K562 (cell line): ENCODE data around the gene FDX2. TPM values are rescaled to one million over a fixed set of nuclear protein-coding genes. Genes with fewer than 3 reads are reported as not detected.

Experiments used
- FOXJ3 ChIP-seq: sonication (generic); formaldehyde crosslinking; IDR thresholded peaks from 2 replicates; pipeline ENCODE4 v1.4.0; 2020; ENCODE audit warnings: mild to moderate bottlenecking, missing genetic modification reagents
- HDAC1 ChIP-seq, 2 experiments: fragments of 450-650 bp; IDR thresholded peaks; 2 replicates each; pipeline ENCODE4 v1.6.1; 2016 to 2017; ENCODE audit warnings: inconsistent platforms in 1 of 2, mild to moderate bottlenecking in 1 of 2, moderate library complexity in 1 of 2
- HLTF ChIP-seq: fragments of 450-650 bp; IDR thresholded peaks from 2 replicates; pipeline ENCODE4 v1.6.1; 2016
- LCOR ChIP-seq: sonication (generic); formaldehyde crosslinking; IDR thresholded peaks from 2 replicates; pipeline ENCODE4 v1.8.0; 2022; ENCODE audit warnings: mild to moderate bottlenecking, missing genetic modification reagents
- NFYB ChIP-seq: IDR thresholded peaks from 2 replicates; pipeline ENCODE4 v1.6.1; 2011; ENCODE audit warnings: mild to moderate bottlenecking, moderate library complexity; ENCODE audit not compliant: insufficient read length; ENCODE audit errors: extremely low read depth
- PYGO2 ChIP-seq: fragments of 450-650 bp; IDR thresholded peaks from 2 replicates; pipeline ENCODE4 v1.6.1; 2016; ENCODE audit warnings: mild to moderate bottlenecking, missing genetic modification characterization, moderate library complexity, missing compliant biosample characterization
- RBM22 ChIP-seq: fragments of 200-400 bp; formaldehyde crosslinking; IDR thresholded peaks from 2 replicates; pipeline ENCODE4 v1.6.1; 2018; ENCODE audit warnings: low read length, low read depth; ENCODE audit not compliant: poor library complexity, severe bottlenecking
- RHOXF2B ChIP-seq: fragments of 250-450 bp; sonication (Bioruptor Pico); conservative IDR thresholded peaks from 2 replicates; pipeline ENCODE4 v1.5.1; 2021
- RREB1 ChIP-seq: fragments of 250-450 bp; sonication (Bioruptor Pico); IDR thresholded peaks from 2 replicates; pipeline ENCODE4 v1.4.0; 2020
- TCFL5 ChIP-seq: fragments of 250-450 bp; sonication (Bioruptor Pico); conservative IDR thresholded peaks from 2 replicates; pipeline ENCODE4 v1.6.1; 2021; ENCODE audit warnings: mild to moderate bottlenecking, moderate library complexity, matching md5 sums
- ZBTB8A ChIP-seq: fragments of 450-650 bp; IDR thresholded peaks from 2 replicates; pipeline ENCODE4 v1.6.1; 2018; ENCODE audit warnings: mild to moderate bottlenecking, moderate library complexity; ENCODE audit not compliant: partially characterized antibody
- ZNF212 ChIP-seq: fragments of 450-650 bp; formaldehyde crosslinking; IDR thresholded peaks from 2 replicates; pipeline ENCODE4 v1.4.0; 2020; ENCODE audit warnings: mild to moderate bottlenecking
- ZNF644 ChIP-seq: fragments of 200-800 bp; sonication (Bioruptor generic); IDR thresholded peaks from 2 replicates; pipeline ENCODE4 v1.6.1; 2016; ENCODE audit warnings: low read depth, missing genetic modification characterization, missing compliant biosample characterization
- polyA plus RNA-seq, 8 experiments: library from polyadenylated mRNA; depleted of rRNA in 4 of 8; stranded (reverse) in 5 of 8; unstranded in 3 of 8; fragments of >200 nt; fragmentation: Nextera tagmentation in 2 of 8; fragmentation: Illumina TruSeq in 1 of 8; extraction: Ambion mirVana in 2 of 8; extraction: Trizol in 1 of 8; gene quantifications; 2 replicates each; pipeline versions ENCODE4 v1.2.1 to v1.2.3, GENCODE V29; 2011 to 2014; ENCODE audit warnings: inconsistent platforms in 1 of 8, missing spikeins in 1 of 8
- total RNA-seq, 7 experiments: library from RNA; depleted of rRNA in 6 of 7; stranded (reverse); fragments of >200 nt in 6 of 7; fragmentation: Illumina TruSeq in 2 of 7; extraction: Trizol in 2 of 7; gene quantifications; 2 replicates each; pipeline versions ENCODE4 v1.2.1 to v1.2.3, GENCODE V29; 2011 to 2021; ENCODE audit warnings: low replicate concordance in 1 of 7
- TF ChIP-seq, protein P1 (sequence below), 2 experiments: IDR thresholded peaks; 2 replicates each; pipeline ENCODE4 v1.6.1; 2012; ENCODE audit warnings: improper control_type of control experiment in 2 of 2, low read depth in 2 of 2, low read length in 2 of 2, borderline replicate concordance in 1 of 2
- TF ChIP-seq, protein P2 (sequence below): IDR thresholded peaks from 2 replicates; pipeline ENCODE4 v1.6.1; 2016; ENCODE audit warnings: missing genetic modification characterization, missing compliant biosample characterization
- TF ChIP-seq, protein P3 (sequence below), 2 experiments: fragments of 450-650 bp in 1 of 2; sonication (generic) in 1 of 2; formaldehyde crosslinking in 1 of 2; IDR thresholded peaks in 1 of 2; conservative IDR thresholded peaks in 1 of 2; 2 replicates each; pipeline versions ENCODE4 v1.6.1 to v1.8.1; 2016 to 2023; ENCODE audit warnings: mild to moderate bottlenecking in 2 of 2, moderate library complexity in 2 of 2, inconsistent platforms in 1 of 2, missing genetic modification reagents in 1 of 2

The FDX2 gene
- total and polyA plus RNA-seq, 9 of the 15 experiments (the other 6 are each of a cell fraction or from before 2014, with no cell fraction given), result 2.5 to 49.8 (median 29.7) TPM

DNA sequence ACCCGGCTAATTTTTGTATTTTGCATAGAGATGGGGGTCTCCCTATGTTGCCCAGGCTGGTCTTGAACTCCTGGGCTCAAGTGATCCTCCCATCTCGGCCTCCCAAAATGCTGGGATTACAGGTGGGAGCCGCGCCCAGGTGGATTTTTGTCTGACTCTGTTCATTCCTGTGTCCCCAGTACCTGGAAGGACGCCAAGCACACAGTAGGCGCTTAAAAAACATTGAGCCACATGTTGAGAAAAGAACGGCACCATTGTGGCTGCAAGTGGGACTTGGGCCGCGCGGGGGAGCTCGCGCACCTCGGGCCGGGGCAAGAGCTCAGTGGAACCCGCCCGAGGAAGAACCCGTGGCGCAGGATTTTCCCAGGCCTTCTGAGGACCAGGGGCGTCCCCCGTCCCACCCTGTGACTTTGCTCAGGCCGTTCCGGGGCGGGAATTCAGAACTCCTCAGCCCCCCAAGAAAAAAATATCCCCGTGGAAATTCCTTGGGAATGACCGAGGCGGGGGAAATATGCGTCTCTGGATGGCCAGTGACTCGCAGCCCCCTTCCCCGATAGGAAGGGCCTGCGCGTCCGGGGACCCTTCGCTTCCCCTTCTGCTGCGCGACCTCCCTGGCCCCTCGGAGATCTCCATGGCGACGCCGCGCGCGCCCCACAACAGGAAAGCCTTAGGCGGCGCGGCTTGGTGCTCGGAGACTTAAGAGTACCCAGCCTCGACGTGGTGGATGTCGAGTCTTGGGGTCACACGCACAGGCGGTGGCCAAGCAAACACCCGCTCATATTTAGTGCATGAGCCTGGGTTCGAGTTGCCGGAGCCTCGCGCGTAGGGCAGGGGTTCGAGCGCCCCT is 46.3 kb downstream of the FDX2 start (continued):
- TF ChIP-seq, protein P1, sequence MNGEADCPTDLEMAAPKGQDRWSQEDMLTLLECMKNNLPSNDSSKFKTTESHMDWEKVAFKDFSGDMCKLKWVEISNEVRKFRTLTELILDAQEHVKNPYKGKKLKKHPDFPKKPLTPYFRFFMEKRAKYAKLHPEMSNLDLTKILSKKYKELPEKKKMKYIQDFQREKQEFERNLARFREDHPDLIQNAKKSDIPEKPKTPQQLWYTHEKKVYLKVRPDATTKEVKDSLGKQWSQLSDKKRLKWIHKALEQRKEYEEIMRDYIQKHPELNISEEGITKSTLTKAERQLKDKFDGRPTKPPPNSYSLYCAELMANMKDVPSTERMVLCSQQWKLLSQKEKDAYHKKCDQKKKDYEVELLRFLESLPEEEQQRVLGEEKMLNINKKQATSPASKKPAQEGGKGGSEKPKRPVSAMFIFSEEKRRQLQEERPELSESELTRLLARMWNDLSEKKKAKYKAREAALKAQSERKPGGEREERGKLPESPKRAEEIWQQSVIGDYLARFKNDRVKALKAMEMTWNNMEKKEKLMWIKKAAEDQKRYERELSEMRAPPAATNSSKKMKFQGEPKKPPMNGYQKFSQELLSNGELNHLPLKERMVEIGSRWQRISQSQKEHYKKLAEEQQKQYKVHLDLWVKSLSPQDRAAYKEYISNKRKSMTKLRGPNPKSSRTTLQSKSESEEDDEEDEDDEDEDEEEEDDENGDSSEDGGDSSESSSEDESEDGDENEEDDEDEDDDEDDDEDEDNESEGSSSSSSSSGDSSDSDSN (IDR thresholded peaks at IDR 0.05; ENCODE audit: borderline replicate concordance in 1 of 2, low read depth in 2 of 2, low read length in 2 of 2), result 0 out of 4 replicates have a peak, but pooled peaks of 1 of the 2 experiments have one; percentile 20
- TF ChIP-seq LCOR (0 out of 2 replicates have a peak, but pooled peaks have one; percentile 59), ZBTB8A (no peak), TCFL5 (CRISPR knock-in tag) (no peak), NFYB (no peak), RREB1 (CRISPR knock-in tag) (no peak), RBM22 (peak; percentile 16), FOXJ3 (CRISPR knock-in tag) (no peak), RHOXF2B (CRISPR knock-in tag) (no peak), PYGO2 (tag) (no peak), ZNF644 (no peak), ZNF212 (CRISPR knock-in tag) (no peak), HDAC1 (IDR thresholded peaks at IDR 0.05) (no peak), HLTF (no peak)
- TF ChIP-seq, protein P2, sequence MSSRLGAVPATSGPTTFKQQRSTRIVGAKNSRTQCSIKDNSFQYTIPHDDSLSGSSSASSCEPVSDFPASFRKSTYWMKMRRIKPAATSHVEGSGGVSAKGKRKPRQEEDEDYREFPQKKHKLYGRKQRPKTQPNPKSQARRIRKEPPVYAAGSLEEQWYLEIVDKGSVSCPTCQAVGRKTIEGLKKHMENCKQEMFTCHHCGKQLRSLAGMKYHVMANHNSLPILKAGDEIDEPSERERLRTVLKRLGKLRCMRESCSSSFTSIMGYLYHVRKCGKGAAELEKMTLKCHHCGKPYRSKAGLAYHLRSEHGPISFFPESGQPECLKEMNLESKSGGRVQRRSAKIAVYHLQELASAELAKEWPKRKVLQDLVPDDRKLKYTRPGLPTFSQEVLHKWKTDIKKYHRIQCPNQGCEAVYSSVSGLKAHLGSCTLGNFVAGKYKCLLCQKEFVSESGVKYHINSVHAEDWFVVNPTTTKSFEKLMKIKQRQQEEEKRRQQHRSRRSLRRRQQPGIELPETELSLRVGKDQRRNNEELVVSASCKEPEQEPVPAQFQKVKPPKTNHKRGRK, result no peak
- TF ChIP-seq, protein P3, sequence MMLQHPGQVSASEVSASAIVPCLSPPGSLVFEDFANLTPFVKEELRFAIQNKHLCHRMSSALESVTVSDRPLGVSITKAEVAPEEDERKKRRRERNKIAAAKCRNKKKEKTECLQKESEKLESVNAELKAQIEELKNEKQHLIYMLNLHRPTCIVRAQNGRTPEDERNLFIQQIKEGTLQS (IDR thresholded peaks at IDR 0.05), result no peak
- TF ChIP-seq, protein P3 (CRISPR knock-in tag; conservative IDR thresholded peaks at IDR 0.05), result 0 out of 2 replicates have a peak, but pooled peaks have one; percentile 8
